ENCODE data around the gene MESP1. TPM values are rescaled to one million over a fixed set of nuclear protein-coding genes. Genes with fewer than 3 reads are reported as not detected.

Gene MESP1
- 1 to 10 TPM in 3 of 4 donors, under 1 TPM in 1; 0.61 to 1.7 (median 1.3) TPM for total RNA-seq

GRCh38 chr15:89750560-89751542 lies at the start of gene MESP1:
TSS of gene MESP1 (minus strand) at chr15:89751249. CDS start at chr15:89751231, 18 bp downstream.
- 4 to 6% methylated on average over 50 to 62 of the region's 114 CpGs for WGBS, 2 donors
- intact Hi-C loops (cut with DNase I; ENCODE audit: low total_unique reads), result no loop called here
- TF ChIP-seq CTCF (IDR thresholded peaks at IDR 0.05), result peak in 1 of 3 donors; percentile 28
- no peak for TF ChIP-seq POLR2A (IDR thresholded peaks at IDR 0.05)
- peak; percentile 77 to 97 for DNase-seq (ENCODE audit: low spot score in 2 of 2)
- H3K4me3 ChIP-seq (ENCODE audit: low read depth, poor library complexity, severe bottlenecking), result peak within 1 kb of the TSS; percentile 52

- intact Hi-C loops (cut with DNase I; ENCODE audit: low total_unique reads), result loop anchor here (5.0 kb wide), 1 partner anchor 1807 kb away; no protein-coding TSS in a partner anchor
- WGBS, 2 donors, result 97 to 100% methylated on average over 2 of the region's 2 CpGs
- no peak for DNase-seq (ENCODE audit: low spot score in 2 of 2)
- H3K4me3 ChIP-seq (ENCODE audit: low read depth, poor library complexity, severe bottlenecking), result no peak overlapping the region
- TF ChIP-seq CTCF (IDR thresholded peaks at IDR 0.05) (no peak), POLR2A (IDR thresholded peaks at IDR 0.05) (no peak)
Measured at GRCh38 chr15:89799918-89800498, 49.0 kb upstream of the MESP1 start.

- intact Hi-C loops (cut with DNase I; ENCODE audit: low total_unique reads), result loop anchor here (5.0 kb wide), 1 partner anchor 1808 kb away; no protein-coding TSS in a partner anchor
- TF ChIP-seq CTCF (IDR thresholded peaks at IDR 0.05) (no peak), POLR2A (IDR thresholded peaks at IDR 0.05) (no peak)
- no peak overlapping the region for H3K4me3 ChIP-seq (ENCODE audit: low read depth, poor library complexity, severe bottlenecking)
- WGBS, 2 donors, result 84 to 87% methylated on average over 19 to 20 of the region's 20 CpGs
- DNase-seq (ENCODE audit: low spot score in 2 of 2), result no peak
Measured at GRCh38 chr15:89799011-89799911, 48.2 kb upstream of the MESP1 start.

- intact Hi-C loops (cut with DNase I; ENCODE audit: low total_unique reads), result loop anchor here (5.0 kb wide), 1 partner anchor 1810 kb away; no protein-coding TSS in a partner anchor
- TF ChIP-seq POLR2A (IDR thresholded peaks at IDR 0.05), result no peak
- no peak for TF ChIP-seq CTCF (IDR thresholded peaks at IDR 0.05)
- DNase-seq (ENCODE audit: low spot score in 2 of 2), result no peak
- 91 to 100% methylated on average over 4 of the region's 4 CpGs for WGBS, 2 donors
- H3K4me3 ChIP-seq (ENCODE audit: low read depth, poor library complexity, severe bottlenecking), result no peak overlapping the region
Measured at GRCh38 chr15:89797678-89798201, 46.7 kb upstream of the MESP1 start.

GRCh38 chr15:89795996-89796395 lies 44.9 kb upstream of the MESP1 start:
- DNase-seq (ENCODE audit: low spot score in 2 of 2), result no peak
- TF ChIP-seq POLR2A (IDR thresholded peaks at IDR 0.05) (no peak), CTCF (IDR thresholded peaks at IDR 0.05) (no peak)
- intact Hi-C loops (cut with DNase I; ENCODE audit: low total_unique reads), result loop anchor here (5.0 kb wide), 1 partner anchor 1811 kb away; no protein-coding TSS in a partner anchor
- no peak overlapping the region for H3K4me3 ChIP-seq (ENCODE audit: low read depth, poor library complexity, severe bottlenecking)
